22Rv1 (cell line): ENCODE data around the gene RPF1.
A peak's percentile ranks its signal among the peaks of the same experiment; 100 is the strongest.
"Not testable (repeated sequence)": the region's sequence is repeated elsewhere in the genome, so short reads cannot be mapped to it uniquely, and the experiment has no call there.

ENCODE experiments used
- H3K27ac ChIP-seq: fragments of 450-650 bp; 2 replicates; pipeline ENCODE4 v1.5.1; 2017
- CTCF ChIP-seq: fragments of 450-650 bp; IDR thresholded peaks from 2 replicates; pipeline ENCODE4 v1.5.1; 2017; ENCODE audit warnings: mild to moderate bottlenecking
- ZFX ChIP-seq: fragments of 450-650 bp; IDR thresholded peaks from 2 replicates; pipeline ENCODE4 v1.6.1; 2017; ENCODE audit warnings: antibody characterized with exemption, borderline replicate concordance

Gene RPF1

GRCh38 chr1:84442256-84442655, 36.8 kb upstream of the RPF1 start:
- no peak overlapping the region for H3K27ac ChIP-seq
- TF ChIP-seq CTCF = peak; percentile 41
- no peak for TF ChIP-seq ZFX

DNA sequence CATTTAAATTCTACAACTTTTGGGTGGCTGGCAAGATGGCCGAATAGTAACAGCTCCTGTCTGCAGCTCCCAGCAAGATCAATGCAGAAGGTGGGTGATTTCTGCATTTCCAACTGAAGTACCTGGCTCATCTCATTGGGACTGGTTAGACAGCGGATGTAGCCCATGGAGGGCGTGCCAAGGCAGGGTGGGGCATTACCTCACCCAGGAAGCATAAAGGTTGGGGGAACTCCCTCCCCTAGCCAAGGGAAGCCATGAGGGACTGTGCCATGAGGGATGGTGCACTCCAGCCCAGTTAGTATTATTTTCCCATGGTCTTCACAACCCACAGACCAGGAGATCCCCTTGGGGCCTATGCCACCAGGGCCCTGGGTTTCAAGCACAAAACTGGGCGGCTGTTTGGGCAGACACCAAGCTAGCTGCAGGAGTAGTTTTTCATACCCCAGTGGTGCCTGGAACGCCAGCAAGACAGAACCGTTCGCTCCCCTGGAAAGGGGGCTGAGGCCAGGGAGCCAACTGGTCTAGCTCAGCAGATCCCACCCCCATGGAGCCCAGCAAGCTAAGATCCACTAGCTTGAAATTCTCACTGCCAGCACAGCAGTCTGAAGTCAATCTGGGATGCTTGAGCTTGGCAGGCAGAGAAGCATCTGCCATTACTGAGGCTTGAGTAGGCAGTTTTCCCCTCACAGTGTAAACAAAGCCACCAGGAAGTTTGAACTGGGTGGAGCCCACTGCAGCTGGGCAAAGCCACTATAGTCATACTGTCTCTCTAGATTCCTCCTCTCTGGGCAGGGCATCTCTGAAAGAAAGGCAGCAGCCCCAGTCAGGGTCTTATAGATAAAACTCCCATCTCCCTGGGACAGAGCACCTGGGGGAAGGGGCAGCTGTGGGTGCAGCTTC, 36.1 kb upstream of the RPF1 start:
- H3K27ac ChIP-seq = not testable (repeated sequence)

- H3K27ac ChIP-seq = not testable (repeated sequence)
These were observed 30.4 kb upstream of the RPF1 start for GRCh38 chr1:84448704-84449103.

DNA sequence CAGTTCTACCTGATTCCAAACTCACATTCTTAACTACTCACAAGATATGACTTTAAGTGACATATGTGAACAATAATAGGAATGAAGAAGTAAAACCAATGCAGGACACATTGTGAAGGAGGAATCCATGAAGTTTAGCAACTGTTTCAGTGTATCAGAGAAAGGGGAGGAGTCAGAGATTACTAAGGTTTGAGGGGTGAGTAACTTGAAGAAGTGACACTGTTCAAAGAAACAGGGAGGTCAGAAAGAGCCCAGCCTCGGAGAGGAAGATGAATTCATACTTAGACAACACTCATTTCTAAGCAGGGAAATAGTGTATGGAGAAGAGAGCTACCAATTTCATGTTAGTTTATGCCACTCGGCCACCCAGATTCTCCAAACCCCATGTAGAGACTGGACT, 28.2 kb upstream of the RPF1 start:
- TF ChIP-seq ZFX = no peak
- no peak for TF ChIP-seq CTCF
- no peak overlapping the region for H3K27ac ChIP-seq

DNA sequence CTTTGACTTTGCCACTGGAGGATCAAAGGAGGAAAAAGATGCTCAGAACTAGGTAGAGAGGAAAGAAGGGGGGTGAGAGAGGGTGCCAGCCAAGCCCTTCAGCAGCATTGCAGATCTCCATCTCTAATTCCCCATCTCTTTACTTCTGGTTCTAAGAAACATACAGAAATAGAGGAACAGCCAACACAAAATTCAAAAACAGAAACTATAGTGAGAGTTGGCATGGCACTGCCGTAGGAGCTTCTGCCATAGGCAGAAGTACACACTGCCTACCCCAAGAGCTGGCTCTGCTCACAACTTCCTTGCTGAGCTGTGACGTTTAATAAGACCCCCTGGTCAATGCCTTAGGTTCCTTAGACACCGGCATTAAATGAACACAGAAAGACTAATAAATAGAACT, 26.6 kb upstream of the RPF1 start:
- TF ChIP-seq CTCF (no peak), ZFX (no peak)

GRCh38 chr1:84462118-84462517, 16.9 kb upstream of the RPF1 start:
- H3K27ac ChIP-seq = no peak overlapping the region
- no peak for TF ChIP-seq CTCF
- no peak for TF ChIP-seq ZFX

More for the DNA sequence above, 26.6 kb upstream of the RPF1 start:
- H3K27ac ChIP-seq = no peak overlapping the region

DNA sequence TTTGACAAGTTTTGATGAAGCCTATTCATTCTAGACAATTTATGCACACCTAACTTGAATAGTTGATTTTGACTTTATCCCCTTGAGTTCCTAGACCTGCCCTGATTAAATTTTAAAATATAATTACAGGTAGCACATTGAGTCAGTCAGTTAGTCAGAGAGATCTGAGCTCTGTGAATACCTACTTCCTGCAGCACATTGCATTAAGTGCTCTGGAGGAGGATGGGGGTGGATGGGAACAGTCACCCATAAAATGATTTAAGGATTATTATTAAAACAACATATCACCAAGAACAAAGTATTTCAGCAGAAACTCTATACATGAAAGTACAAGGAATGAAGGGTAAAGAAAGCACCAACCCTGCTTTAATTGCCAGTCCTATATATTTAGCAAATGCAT, 11.8 kb upstream of the RPF1 start:
- TF ChIP-seq ZFX = no peak
- H3K27ac ChIP-seq = no peak overlapping the region

DNA sequence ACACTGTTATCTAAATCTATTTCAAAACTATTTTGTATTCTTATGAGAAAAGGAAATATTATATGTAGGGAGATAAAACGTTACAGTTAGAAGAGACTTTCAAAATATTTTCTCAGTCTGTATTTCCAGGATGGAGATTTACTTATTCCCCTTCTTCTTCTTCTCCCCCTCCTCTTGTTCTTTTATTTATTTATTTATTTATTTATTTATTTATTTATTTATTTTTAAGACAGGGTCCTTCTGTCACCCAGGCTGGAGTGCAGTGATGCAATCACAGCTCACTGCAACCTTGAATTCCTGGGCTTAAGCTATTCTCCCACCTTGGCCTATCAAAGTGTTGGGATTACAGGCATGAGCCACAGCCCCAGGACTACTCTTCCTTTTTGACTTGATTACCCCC, 2.8 kb upstream of the RPF1 start:
- TF ChIP-seq CTCF = no peak
- TF ChIP-seq ZFX = no peak
- no peak overlapping the region for H3K27ac ChIP-seq

DNA sequence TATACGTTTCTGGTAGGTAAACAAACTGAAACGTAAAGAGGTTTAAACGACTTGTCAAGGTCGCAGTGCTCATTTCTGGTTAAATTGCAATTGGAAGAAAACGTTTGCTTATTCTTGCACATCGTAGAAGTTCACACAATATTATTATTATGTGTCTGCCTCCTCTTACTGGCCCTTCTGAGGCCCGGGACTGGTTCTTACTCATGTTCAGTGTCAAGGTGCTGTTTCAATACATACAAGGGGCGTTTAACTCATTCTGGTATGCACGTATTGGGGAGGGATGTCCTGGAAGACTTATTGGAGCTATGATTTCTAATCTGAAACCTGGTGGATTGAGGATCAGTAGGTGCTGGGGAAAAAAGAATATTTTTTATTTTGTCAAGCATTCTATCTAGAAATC, 932 bp downstream of the RPF1 start:
- H3K27ac ChIP-seq = peak overlapping the region; percentile 85
- TF ChIP-seq CTCF (no peak), ZFX (no peak)
